ENCODE data around the gene GSTT4.
"Not testable (repeated sequence)": the region's sequence is repeated elsewhere in the genome, so short reads cannot be mapped to it uniquely, and the experiment has no call there.

GSTT4 gene

DNA sequence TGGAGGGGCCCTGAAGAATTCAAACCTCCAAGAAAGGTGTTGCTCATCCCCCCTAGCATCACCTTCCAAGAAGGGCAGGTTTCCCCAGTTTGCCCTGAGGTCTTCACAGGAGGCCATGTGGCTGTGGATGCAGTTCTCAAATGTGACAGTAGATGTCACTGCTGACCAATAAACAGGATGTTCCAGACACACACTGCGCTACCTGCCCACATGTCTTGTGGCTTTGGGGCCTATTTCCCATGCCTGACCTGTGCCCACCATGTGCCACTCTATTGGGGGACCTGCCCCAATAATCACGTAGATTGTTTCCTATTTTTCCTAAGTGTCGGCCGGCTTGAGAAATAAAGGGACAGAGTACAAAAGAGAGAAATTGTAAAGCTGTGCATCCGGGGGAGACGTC is 20.8 kb downstream of the GSTT4 start:
- no peak for TF ChIP-seq ZFX (IDR thresholded peaks at IDR 0.05)
- TF ChIP-seq, protein P1, sequence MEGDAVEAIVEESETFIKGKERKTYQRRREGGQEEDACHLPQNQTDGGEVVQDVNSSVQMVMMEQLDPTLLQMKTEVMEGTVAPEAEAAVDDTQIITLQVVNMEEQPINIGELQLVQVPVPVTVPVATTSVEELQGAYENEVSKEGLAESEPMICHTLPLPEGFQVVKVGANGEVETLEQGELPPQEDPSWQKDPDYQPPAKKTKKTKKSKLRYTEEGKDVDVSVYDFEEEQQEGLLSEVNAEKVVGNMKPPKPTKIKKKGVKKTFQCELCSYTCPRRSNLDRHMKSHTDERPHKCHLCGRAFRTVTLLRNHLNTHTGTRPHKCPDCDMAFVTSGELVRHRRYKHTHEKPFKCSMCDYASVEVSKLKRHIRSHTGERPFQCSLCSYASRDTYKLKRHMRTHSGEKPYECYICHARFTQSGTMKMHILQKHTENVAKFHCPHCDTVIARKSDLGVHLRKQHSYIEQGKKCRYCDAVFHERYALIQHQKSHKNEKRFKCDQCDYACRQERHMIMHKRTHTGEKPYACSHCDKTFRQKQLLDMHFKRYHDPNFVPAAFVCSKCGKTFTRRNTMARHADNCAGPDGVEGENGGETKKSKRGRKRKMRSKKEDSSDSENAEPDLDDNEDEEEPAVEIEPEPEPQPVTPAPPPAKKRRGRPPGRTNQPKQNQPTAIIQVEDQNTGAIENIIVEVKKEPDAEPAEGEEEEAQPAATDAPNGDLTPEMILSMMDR (conservative IDR thresholded peaks at IDR 0.05), result peak; percentile 74
- no peak overlapping the region for H3K27ac ChIP-seq

GRCh38 chr22:23980567-23980966 is 24.7 kb downstream of the GSTT4 start:
- H3K27ac ChIP-seq, result not testable (repeated sequence)

DNA sequence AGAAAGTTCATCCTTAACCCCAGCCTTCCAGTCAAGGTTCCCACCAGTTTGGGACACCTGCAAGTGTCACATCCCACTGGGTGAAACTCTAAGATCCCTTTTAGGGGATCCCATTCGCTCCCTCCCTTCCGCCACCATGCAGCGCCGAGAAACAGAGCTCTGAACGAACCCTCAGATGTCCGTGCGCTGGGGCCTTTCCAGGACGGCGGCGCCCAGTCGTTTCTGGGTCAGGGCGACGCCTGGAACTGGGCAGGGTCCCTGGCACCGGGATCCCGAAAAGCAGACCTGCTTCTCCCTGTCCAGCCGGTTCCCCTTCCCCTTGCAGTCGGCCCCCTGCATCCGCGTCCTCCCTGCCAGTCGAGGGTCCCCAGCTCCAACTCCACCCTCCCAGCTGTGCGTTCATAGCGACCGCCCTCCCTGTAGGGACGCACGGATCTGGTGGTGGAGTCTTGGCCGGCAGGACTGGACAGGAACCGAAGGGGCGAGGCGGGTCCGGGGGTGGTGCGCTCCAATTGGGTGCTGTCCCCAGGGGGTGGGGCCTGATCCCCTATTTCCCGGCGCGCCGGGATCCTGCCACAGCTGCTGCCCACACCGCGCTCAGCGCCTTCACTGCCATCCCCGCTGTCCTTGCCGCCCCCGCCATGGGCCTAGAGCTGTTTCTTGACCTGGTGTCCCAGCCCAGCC is 25.6 kb downstream of the GSTT4 start, which contains the start of gene GSTT2:
Gene GSTT2, plus strand, starts transcription at position 578 of the 684 bp plus-strand sequence.
- H3K27ac ChIP-seq, result not testable (repeated sequence)

- not testable (repeated sequence) for H3K27ac ChIP-seq
Observed at GRCh38 chr22:23977304-23977703, 27.9 kb downstream of the GSTT4 start.

DNA sequence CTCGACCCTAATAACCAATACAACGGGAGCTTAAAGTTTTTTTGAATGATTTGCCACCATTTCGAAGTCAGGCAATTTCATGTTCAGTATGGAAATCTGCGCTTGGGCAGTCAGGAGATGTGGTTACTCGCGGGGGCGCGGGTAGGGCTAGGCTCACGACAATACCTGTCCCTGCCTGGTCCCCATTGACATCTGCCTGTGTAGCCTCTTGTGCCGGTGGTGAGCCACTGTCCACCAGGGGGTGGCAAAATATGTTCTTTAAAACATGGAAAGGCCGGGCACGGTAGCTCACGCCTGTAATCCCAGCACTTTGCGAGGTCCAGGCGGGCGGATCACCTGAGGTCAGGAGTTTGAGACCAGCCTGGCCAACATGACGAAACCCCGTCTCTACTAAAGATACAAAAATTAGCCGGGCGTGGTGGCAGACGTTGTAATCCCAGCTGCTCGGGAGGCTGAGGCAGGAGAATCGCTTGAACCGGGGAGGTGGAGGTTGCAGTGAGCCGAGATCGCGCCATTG is 30.4 kb downstream of the GSTT4 start:
- H3K27ac ChIP-seq, result not testable (repeated sequence)

- not testable (repeated sequence) for H3K27ac ChIP-seq
Observed at GRCh38 chr22:23974345-23974744, 30.9 kb downstream of the GSTT4 start, which contains the start of gene DDT. DDT (minus strand) TSS chr22:23974441; CDS start chr22:23974414, 27 bp downstream.

GRCh38 chr22:23971927-23972326 is 33.3 kb downstream of the GSTT4 start:
- H3K27ac ChIP-seq, result peak overlapping the region; percentile 12

DNA sequence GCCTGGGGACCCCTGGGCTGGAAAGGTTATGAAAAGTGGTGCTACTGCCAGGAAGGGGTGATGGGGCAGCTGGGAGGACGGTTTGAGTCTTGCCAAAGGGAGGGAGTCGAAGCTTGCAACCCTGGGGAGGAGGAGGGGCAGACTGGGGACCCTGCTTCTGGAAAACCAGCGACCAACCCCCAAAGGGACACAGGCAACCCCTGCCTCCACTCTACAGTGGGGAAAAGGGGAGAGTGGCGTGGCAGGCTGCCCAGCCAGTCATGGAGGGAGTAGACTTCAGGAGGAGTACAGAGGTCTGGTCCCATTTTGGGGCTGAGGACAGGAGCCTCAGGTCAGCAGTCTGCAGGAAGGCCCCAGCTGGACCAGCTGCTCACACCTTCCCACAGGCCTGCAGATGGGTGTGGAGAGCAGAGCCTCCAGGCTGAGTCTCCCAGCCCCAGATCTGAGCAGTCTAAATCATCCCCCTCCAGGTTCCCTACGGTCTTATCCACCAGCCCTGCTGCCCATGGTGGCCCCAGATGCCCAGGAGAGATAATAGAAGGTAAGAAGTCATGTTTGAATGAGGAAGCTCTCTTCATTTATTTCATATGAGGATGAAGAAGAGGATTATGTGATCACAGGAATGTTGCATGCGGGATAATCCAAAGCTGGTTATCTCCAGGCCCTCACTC is 34.3 kb downstream of the GSTT4 start:
- TF ChIP-seq ZFX (IDR thresholded peaks at IDR 0.05), result no peak
- TF ChIP-seq, protein P1 (conservative IDR thresholded peaks at IDR 0.05), result no peak

GRCh38 chr22:23970201-23970641 is 35.0 kb downstream of the GSTT4 start:
- peak overlapping the region; percentile 10 for H3K27ac ChIP-seq

More for the DNA sequence above, 34.3 kb downstream of the GSTT4 start:
- peak overlapping the region; percentile 12; the same call in 1 of the 2 replicates for H3K27ac ChIP-seq

DNA sequence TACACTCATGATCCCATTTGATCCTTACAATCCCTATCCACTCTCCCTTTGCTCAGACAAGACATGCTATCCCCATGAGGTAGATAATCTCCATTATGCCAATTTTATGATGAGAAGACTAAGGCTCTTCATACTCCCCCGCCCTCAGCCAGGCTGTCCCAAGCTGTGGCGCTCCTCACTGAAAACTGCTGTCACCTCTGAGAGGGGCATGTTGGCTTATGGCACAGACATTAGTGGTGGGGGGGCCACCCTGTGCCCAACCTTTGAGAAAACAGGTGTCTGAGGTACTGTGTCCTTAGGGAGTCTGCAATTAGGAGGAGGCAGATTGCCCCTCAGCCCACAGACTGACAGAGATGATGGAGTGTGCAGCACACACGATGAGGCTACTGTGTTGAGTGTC is 36.2 kb downstream of the GSTT4 start:
- peak overlapping the region; percentile 13 for H3K27ac ChIP-seq
- TF ChIP-seq ZFX (IDR thresholded peaks at IDR 0.05), result no peak

More at GRCh38 chr22:23970201-23970641, 35.0 kb downstream of the GSTT4 start:
- TF ChIP-seq ZFX (IDR thresholded peaks at IDR 0.05), result no peak
- TF ChIP-seq, protein P1 (conservative IDR thresholded peaks at IDR 0.05), result no peak

DNA sequence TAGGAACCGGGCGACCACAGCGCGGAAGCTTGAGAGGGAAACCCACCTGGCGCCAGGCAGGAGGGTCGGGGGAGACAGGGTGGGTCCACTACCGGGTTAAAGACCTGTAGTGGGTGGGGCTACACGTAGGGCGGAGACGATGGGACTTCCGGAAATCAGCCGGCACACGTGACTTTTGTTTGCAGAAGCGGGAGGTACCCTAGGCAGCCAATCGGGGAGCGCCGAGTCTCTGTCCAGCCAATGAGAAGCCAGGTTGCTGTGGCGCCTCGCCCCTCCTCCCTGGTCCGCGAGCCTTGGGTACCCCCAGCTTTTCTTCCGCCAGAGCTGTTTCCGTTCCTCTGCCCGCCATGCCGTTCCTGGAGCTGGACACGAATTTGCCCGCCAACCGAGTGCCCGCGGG is 38.7 kb downstream of the GSTT4 start, which contains the start of gene DDTL:
Gene DDTL, plus strand, starts transcription at position 321 of the 400 bp plus-strand sequence. Its CDS starts 27 bp downstream, at position 348.
- H3K27ac ChIP-seq, result not testable (repeated sequence)

DNA sequence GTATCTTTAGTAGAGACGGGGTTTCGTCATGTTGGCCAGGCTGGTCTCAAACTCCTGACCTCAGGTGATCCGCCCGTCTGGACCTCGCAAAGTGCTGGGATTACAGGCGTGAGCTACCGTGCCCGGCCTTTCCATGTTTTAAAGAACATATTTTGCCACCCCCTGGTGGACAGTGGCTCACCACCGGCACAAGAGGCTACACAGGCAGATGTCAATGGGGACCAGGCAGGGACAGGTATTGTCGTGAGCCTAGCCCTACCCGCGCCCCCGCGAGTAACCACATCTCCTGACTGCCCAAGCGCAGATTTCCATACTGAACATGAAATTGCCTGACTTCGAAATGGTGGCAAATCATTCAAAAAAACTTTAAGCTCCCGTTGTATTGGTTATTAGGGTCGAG is 39.2 kb downstream of the GSTT4 start:
- H3K27ac ChIP-seq, result not testable (repeated sequence)

DNA sequence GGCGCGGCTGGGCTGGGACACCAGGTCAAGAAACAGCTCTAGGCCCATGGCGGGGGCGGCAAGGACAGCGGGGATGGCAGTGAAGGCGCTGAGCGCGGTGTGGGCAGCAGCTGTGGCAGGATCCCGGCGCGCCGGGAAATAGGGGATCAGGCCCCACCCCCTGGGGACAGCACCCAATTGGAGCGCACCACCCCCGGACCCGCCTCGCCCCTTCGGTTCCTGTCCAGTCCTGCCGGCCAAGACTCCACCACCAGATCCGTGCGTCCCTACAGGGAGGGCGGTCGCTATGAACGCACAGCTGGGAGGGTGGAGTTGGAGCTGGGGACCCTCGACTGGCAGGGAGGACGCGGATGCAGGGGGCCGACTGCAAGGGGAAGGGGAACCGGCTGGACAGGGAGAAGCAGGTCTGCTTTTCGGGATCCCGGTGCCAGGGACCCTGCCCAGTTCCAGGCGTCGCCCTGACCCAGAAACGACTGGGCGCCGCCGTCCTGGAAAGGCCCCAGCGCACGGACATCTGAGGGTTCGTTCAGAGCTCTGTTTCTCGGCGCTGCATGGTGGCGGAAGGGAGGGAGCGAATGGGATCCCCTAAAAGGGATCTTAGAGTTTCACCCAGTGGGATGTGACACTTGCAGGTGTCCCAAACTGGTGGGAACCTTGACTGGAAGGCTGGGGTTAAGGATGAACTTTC is 44.0 kb downstream of the GSTT4 start, which contains the start of gene GSTT2B:
Gene GSTT2B, minus strand, starts transcription at position 112 of the 688 bp plus-strand sequence. Its CDS starts 64 bp downstream, at position 48.
- not testable (repeated sequence) for H3K27ac ChIP-seq
